ENCODE data around the gene GTF2H3.
A peak's percentile ranks its signal among the peaks of the same experiment; 100 is the strongest.

GTF2H3 gene

GRCh38 chr12:123690191-123690840 is 56.7 kb downstream of the GTF2H3 start:
- TF ChIP-seq POLR2A (IDR thresholded peaks at IDR 0.05; ENCODE audit: extremely low read depth, insufficient read length) (no peak), MYC (IDR thresholded peaks at IDR 0.05; ENCODE audit: low read depth, low read length) (no peak), CTCF (IDR thresholded peaks at IDR 0.05; ENCODE audit: low read depth, low read length) (no peak)
- TF ChIP-seq, protein P1, sequence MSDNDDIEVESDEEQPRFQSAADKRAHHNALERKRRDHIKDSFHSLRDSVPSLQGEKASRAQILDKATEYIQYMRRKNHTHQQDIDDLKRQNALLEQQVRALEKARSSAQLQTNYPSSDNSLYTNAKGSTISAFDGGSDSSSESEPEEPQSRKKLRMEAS (IDR thresholded peaks at IDR 0.05; ENCODE audit: low read depth, low read length), result no peak
- no peak overlapping the region for H3K4me3 ChIP-seq (ENCODE audit: low read depth, low read length)
- DNase-seq (ENCODE audit: low read depth), result no peak

DNA sequence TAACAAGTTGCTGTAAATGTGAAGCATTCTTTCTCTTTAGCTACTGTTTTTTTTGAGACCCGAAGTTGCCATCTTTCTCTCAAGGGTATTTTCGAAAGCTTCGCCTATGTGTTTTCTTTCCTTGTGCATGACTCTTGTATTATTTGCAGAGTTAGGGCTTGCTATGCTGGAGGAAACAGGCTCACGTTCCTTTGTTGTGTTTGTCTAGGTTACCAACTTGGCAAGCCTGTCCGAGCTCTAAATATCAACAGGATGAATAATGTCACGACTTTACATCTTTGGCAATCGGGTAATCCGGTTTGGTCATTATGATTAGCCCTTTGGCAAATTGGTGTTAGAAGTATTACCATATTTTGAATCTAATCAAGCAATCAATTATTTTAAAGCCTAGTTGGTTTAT is 62.6 kb downstream of the GTF2H3 start:
- no peak for DNase-seq (ENCODE audit: low read depth)
- H3K4me3 ChIP-seq (ENCODE audit: low read depth, low read length), result no peak overlapping the region
- TF ChIP-seq, protein P1 (IDR thresholded peaks at IDR 0.05; ENCODE audit: low read depth, low read length), result no peak
- no peak for TF ChIP-seq MYC (IDR thresholded peaks at IDR 0.05; ENCODE audit: low read depth, low read length)
- TF ChIP-seq CTCF (IDR thresholded peaks at IDR 0.05; ENCODE audit: low read depth, low read length), result no peak
- no peak for TF ChIP-seq POLR2A (IDR thresholded peaks at IDR 0.05; ENCODE audit: extremely low read depth, insufficient read length)

GRCh38 chr12:123696646-123697045 is 63.0 kb downstream of the GTF2H3 start:
- DNase-seq (ENCODE audit: low read depth), result no peak
- TF ChIP-seq CTCF (IDR thresholded peaks at IDR 0.05; ENCODE audit: low read depth, low read length) (no peak), POLR2A (IDR thresholded peaks at IDR 0.05; ENCODE audit: extremely low read depth, insufficient read length) (no peak), MYC (IDR thresholded peaks at IDR 0.05; ENCODE audit: low read depth, low read length) (no peak)
- TF ChIP-seq, protein P1 (IDR thresholded peaks at IDR 0.05; ENCODE audit: low read depth, low read length), result no peak
- no peak overlapping the region for H3K4me3 ChIP-seq (ENCODE audit: low read depth, low read length)

DNA sequence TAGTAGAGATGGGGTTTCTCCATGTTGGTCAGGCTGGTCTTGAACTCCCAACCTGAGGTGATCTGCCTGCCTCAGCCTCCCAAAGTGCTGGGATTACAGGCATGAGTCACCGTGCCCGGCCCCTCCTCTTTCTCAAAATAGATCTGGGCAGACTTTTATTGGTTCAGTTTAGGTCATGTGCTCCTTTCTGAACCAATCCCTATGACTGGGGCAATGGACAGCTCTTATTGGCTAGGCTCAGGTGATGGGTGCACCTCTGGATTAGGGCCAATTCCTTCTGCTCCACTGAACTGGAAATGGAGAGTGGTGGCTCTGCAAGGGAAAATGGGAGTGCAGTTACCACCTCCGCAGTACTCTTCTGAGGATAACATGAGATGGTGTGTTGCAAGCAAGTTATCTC is 72.3 kb downstream of the GTF2H3 start:
- no peak overlapping the region for H3K4me3 ChIP-seq (ENCODE audit: low read depth, low read length)
- DNase-seq (ENCODE audit: low read depth), result peak; percentile 37

DNA sequence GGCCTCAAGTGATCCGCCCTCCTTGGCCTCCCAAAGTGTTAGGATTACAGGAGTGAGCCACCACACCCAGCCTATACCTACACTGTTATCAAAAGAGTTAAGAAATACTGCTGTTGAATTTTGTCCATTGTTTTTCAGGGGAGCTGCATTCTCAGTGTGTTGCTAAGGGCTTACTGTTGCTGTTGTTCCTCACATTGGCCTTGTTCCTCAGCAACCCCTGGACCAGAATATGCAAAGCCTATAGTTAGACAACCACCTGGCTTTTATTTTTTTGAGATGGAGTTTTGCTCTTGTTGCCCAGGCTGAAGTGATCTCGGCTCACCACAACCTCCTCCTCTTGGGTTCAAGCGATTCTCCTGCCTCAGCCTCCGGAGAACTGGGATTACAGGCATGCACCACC is 73.8 kb downstream of the GTF2H3 start:
- TF ChIP-seq CTCF (IDR thresholded peaks at IDR 0.05; ENCODE audit: low read depth, low read length) (no peak), POLR2A (IDR thresholded peaks at IDR 0.05; ENCODE audit: extremely low read depth, insufficient read length) (no peak), MYC (IDR thresholded peaks at IDR 0.05; ENCODE audit: low read depth, low read length) (no peak)
- TF ChIP-seq, protein P1 (IDR thresholded peaks at IDR 0.05; ENCODE audit: low read depth, low read length), result no peak
- DNase-seq (ENCODE audit: low read depth), result no peak
- H3K4me3 ChIP-seq (ENCODE audit: low read depth, low read length), result no peak overlapping the region

More for the DNA sequence above, 72.3 kb downstream of the GTF2H3 start:
- TF ChIP-seq, protein P1 (IDR thresholded peaks at IDR 0.05; ENCODE audit: low read depth, low read length), result no peak
- TF ChIP-seq CTCF (IDR thresholded peaks at IDR 0.05; ENCODE audit: low read depth, low read length), result no peak
- TF ChIP-seq POLR2A (IDR thresholded peaks at IDR 0.05; ENCODE audit: extremely low read depth, insufficient read length), result no peak
- TF ChIP-seq MYC (IDR thresholded peaks at IDR 0.05; ENCODE audit: low read depth, low read length), result no peak

Data from NB4 (cell line).